HT-29 (cell line): ENCODE results near the gene LIN7A. TPM values are rescaled to one million over a fixed set of nuclear protein-coding genes. Genes with fewer than 3 reads are reported as not detected.

ENCODE experiments used
- DNase-seq: peaks from one replicate; pipeline ENCODE4 v3.0.0-alpha.2; 2015; ENCODE audit warnings: low spot score
- total RNA-seq: library from RNA; depleted of rRNA; stranded (reverse); fragments of >200 nt; shearing (Covaris generic); gene quantifications from 2 replicates; pipeline ENCODE4 v1.2.3, GENCODE V29; 2014

The LIN7A gene
- total RNA-seq, 1 experiment from 2014 or later: not detected

DNA sequence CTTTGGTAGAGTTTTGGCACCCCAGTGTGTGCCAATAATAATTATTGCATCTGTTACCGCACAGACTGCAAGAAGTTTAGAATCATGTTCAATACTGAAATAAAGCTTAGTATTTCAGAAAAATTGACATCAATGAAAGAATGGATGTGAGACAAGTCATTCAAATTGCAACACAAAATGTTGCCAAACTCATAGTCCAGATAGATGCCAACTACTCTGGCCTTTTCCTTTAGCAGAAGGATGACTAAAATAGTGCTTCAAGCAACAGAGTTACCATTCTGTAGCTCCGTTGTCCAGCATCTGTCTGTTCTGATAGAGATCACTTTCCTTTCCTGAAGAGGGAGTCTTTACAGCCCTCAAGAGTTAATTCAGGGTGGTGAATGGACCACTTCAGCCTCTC is 77.5 kb downstream of the LIN7A start:
- no peak for DNase-seq

DNA sequence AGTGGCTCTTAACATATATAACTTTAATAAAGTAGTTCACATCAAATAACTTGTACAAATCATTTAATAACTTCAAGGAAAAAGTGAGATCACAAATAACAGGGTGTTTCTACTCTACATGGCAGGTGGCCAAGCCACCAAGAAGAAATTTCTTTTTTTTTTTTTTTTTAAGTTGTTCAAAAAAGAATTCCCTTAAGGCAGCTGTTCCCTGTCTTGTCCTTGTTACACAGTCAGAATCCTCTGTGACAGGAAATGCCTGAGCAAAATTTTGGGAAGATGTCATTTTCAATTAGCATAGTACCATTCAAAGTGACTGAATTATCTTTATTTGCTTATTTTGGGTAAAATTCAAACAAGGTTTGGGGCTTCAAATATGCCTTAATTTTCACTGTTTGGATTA is 79.4 kb downstream of the LIN7A start:
- no peak for DNase-seq

DNA sequence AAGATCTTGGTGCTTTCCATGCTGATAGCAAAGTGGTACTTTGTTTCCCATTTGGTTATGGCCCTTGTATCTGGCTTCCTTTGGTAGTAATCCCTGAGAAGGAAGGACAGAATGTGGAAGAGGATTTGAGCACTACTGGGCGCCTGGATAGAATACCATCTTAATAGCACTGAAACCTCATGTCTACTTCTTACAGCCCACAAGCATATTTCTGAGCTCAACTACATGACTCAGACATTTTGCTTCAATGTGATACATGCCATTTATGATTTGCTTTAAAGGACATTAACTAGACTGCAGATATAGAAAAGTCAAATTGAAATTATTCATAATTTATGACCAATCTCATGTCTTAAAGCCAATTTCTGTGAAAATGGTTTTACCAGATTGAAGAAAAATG is 80.4 kb downstream of the LIN7A start:
- DNase-seq: no peak

DNA sequence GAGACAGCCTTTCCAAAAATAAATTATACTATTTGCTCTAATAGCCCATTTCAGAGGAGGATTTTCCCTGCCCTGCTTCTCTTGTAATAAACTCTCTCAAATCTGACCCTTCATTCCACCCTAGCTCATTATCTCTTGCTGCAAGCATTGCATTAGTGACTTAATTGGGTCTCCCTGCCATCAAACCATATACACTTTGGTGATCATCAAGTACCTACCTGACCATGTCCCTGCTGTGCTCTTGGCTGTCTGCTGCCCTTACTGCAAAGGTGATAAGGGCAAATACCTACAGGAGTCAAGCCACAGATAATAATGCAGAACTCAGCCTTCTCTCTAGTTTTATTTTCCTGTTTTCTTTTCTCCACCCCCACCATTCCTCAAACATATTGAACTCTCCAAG is 88.4 kb downstream of the LIN7A start:
- no peak for DNase-seq

DNA sequence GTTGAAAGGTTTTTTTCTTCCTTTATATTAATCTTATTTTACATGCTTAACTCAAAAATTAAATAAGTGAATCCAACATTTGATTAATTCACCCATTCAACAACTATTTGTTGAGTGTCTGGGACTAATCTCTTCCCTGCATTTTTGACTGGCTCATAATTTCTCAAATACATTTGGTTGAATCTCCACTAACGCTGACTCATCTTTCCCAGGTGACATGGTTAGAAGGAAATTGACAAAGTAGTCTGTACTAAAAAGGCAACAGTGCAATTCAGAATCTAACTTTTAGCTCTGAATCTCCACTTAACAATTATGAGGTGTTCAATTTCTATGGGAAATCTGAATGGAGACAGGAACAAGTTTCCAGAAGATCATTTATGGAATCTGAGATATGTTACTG is 88.9 kb downstream of the LIN7A start:
- DNase-seq: no peak

DNA sequence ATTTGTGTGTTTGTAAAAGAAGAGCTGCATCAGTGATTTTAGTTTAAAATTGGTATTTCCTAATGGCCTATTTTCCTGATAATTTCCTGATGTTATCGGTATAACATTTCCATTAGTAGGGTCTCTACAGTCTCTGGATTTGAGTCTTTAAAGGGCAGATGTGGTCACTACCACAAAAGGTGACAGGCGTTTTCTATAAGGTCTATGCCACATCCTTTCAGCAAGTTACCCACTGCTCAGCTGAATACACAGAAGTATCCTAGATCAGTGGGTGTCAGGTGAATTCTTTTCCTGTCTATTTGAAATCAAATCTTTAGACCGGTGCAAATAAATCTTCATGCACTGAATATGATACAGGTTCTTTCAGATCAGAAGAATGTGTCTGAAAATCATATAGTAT is 90.2 kb downstream of the LIN7A start:
- DNase-seq: no peak

DNA sequence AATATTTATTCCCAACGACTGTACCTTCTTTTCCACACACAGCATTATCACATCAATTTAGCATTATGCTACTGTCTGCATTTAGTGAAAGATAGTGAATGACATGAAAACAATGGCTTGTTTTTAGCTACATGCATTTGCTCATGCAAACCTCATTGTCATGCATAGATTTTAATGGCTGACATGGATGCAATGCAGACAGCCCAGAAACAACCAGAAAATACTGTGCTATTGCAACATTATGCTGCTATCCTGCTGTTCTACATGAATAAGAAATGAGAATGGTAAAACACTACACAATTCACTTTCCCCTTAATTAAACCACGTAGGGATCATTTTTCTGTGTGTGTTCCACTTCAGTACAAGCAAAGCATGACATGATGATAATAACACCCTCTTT is 90.8 kb downstream of the LIN7A start:
- no peak for DNase-seq

DNA sequence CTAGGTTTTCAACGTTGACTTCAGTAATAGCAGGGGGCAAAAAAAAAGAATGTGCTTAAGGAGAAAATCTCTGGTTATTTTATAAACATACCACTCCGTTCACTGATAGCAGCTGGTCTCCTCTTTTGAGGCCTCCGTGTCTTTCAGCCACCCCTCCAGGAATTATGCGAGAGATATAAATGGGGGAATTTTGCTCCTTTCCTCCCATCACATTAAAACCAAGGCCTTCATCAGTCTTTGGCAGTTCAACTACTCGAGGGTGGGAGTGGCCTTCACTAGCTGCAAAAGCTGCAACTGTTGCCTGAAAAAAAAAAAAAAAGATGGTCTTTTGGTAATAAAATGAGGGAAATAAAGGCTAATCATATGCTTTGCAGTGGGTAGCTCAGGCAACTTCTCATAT is 92.1 kb downstream of the LIN7A start:
- DNase-seq: no peak

DNA sequence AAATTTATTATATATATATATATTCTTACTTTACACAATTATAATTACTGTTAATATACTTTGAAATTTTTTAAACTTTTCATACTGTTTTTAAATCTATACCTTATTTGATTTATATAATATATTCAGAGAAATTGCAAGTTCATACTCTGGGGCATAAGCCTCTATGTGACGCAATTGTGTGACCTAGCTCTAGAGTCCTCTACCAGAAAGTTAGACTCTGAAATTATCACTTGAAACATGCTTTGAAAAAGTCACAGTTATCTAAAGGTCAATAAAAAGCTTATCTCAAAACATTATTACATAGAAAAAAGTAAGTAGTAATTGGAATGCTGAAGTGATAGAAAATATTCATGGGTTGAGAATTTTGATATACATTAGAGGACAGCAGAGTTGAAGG is 93.8 kb downstream of the LIN7A start:
- DNase-seq: no peak

DNA sequence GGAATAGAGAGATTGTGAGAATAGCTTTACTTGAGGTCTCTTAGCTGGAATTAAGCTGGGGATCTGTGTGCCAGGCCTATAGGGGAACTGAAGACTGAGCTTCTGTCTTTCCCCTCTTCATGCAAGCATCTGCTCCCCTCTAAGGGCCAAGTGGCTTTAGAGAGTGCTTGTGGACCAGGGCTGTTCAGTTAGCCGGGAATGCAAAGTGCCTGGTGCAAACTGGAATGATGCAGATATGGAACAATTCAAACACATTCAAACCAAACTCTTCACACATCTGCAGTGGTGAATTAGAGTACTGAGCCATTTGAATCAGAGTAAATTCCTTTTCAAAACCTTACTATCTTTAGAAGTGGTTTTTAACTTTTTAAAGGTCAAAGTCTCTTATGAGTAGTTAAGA is 99.0 kb downstream of the LIN7A start:
- DNase-seq: no peak

DNA sequence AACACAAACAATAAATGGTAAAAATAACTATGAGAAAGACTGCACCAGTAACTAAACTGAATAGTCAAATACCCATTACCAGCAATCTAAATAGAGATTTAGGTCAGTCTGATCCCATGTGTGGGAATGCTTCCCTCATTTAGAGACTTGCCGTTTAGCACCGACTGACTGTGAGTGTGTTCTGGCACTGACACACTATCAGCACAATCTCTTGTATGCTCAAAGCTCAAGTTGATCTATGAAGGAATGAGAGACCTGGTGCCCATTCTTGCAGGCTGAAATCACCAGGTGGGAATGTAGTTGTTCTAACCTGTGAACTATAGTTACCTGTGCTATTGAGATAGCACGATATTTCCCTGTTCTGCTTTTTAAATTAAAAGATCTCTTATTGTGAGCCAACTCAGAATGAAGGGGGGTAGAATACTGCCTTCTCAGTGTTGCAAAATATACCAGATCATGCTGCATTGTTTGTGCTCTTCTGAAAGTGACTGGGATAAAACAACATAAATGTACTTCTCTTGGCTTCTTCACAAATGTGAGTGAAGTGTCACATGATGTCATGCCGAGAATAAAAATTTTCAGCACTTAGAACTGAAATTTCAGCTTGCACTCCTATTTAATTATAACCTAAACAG is 99.6 kb downstream of the LIN7A start:
- no peak for DNase-seq

DNA sequence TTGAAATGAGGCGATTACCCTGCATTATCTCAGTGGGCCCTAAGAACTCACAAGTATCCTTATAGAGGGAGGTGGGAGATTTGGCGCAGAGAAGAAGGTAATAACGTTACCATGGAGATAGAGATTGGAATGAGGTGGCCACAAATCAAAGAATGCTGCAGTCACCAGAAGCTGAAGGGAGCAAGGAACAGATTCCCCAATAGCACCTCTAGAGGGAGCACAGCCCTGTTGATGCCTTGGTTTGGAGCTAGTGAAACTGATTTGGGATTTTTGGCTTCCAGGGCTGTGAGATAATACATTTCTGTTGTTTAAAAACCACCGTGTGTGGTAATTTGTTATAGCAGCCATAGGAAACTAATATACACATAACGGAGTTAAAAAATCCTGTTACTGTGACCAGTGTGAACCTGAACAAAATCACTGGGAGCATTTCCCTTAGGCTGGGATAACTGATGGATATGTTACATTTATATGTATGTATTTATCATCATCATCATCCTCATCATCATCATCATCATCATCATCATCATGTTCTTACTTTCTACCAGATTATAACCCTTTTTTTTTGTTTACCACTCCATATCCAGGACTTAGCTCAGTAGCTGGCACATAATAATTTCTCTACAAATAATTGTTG is 100.3 kb downstream of the LIN7A start:
- DNase-seq: peak; percentile 61

DNA sequence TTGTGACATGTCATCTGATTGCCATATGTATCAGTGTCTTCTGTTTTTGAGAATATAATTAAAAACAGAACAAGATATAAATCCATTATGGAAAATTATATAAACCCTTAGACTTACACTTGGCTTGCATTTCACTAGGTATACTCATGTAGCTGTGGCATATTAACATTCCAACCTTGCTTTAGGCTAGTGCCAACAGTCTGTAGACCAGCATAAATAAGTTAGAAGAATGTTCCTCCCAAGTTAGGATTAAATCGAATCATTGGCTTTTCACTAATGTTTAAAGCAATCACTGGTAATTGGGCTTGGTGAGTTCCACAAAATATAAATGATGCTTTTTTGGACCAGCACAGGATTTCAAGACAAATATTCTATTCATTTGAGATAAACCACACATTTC is 103.0 kb downstream of the LIN7A start:
- no peak for DNase-seq

DNA sequence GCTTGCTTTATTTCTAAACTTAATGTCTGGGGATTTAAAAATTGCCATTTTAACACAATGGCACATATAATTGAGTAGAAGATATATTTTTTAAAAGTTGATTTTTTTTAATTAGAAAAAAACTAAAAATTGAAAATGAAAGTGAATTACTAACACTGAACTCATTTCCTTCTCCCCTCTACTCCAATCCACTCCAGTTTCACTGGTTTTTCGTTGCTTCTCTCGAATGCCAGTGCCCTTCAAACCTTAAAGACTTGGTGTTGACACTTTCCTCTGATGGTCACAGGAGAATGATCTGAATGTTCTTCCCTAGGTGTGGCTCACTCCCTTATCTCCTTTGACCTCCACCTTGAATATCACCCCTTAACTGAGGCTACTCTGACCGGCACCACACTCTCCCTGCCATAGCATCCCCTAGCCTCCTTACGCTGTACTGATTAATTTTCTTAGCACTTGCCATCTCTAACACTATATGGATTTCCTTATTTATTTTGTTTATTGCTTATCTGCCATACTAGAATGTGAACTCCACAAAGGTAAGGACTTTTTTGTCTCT is 107.1 kb downstream of the LIN7A start:
- no peak for DNase-seq

DNA sequence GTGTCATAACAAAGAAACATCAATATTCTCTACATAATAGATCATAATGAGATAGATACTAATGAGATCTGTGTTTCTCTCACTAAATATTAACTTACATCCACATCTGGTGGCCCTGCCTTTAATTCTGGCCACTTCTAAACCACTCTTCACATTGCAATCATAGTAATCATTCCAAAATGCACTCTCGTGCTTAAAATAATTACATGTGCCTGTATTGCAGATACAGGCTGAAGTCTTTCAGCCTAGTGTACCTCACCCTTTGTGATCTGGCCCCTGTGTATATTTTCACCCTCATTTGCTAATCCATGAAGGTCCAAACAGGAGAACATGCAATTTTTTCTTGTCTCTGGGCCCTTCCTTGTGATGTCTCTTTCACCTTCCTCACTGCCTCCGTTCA is 108.0 kb downstream of the LIN7A start:
- no peak for DNase-seq

DNA sequence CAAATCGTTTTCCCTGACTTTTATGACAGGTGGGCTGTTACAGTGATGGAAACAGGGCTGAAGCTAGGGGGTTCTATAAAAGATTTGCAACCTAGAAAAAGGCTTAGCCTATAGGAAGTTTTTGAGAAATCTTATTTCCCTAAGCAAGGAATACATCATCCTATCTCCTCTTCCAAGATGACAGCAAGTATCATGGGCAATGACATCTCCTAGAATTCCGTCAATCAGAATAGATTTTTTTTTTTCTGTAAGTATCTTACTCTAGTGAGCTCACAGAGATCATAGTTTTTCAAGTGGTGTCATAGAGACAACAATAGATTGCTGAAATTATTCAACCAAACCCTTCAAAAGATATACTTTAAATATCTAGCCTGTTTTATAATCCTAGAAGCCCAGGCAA is 112.2 kb downstream of the LIN7A start:
- no peak for DNase-seq

DNA sequence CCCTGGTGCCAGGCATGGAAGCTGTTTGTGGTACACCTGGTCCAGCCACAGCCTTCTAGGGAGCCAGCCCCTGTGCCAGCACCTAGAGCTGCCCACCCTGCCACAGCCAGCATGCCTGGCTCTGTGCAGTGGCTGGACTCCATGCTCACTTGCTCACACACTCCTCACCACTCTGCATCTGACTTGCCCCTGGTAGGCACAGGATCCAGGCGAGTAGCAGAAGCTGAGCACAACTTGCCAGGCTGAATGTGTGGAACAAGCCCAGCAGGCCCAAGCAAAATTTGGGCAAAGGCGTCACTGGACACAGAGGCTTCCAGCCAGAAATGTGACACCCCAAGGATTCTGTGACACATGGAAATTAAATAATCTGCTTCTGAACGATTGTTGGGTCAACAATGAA is 114.3 kb downstream of the LIN7A start:
- DNase-seq: no peak

DNA sequence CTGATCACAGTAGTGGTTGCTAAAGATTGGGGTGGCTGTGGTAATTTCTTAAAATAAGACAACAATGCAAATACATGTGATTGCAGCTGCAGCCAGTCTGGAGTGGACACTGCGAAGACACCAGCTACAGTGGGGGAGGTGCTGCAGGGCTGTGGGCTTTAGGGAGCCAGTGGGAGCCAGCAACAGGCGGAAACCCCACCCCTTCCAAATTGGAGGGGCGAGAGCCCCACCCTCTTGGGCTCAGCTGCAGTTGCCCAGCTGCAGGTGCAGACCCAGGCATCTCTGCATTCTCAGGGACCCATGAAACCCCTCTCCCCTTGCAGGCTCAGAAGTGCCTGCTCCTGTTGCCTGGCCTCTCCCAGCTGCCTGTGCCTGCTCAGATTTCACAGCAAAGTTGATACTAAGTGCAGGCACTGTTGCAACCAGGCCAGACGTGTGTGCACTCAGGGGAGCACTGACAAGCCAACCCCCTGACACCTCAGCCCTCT is 116.2 kb downstream of the LIN7A start:
- DNase-seq: no peak

DNA sequence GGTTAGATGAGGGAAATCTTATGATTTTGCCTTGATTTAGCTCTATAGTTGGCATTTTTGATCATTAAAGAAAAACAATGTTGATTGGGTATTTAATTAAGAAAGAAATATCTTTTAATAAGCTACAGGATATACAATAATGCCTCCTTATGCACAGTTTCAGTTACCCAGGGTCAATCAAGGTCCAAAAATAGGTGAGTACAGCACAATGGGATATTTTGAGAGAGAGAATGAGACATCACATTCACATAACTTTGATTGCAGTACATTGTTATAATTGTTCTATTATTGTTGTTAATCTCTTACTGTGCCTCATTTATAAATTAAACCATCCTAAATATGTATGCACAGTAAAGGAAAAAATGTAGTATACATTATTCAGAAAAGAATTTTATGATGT is 118.9 kb downstream of the LIN7A start:
- no peak for DNase-seq

DNA sequence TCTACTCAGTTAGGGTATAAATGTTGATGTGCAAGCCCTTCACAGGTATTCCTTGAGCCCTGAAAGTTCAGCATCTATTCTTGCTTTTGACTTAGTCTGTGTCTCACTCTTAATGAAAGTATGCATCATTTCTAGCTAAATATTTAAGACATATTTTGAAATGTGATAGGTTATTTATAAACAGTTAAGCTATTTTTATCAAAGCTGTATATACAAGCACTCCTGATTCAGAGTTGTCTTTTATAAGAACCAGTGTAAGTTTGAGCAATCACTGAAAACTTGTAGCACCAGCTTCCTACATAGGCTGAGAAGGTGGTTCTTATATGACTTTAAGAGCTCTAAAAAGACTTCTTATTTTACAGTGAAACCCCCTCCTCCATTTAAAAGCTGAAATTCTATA is 122.4 kb downstream of the LIN7A start:
- DNase-seq: no peak

DNA sequence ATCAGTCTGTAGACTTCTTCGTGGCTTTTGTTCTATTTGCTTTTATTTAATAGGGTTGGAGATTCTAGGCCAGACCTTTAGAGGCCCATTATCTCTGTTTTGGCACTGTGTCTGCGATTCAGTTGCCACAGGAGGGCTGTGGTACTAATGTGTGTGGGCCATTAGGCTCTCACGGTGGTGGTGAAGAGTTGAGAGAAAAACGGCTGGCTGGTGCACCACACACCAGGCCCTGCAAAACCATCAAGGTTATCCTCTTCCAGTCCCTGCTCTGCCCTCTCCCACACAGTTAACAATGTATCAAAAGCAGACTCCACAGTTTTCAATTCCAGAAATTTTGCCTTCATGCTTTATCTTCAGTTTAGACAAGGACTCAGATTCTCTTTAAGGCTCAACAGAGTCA is 123.3 kb downstream of the LIN7A start:
- no peak for DNase-seq

DNA sequence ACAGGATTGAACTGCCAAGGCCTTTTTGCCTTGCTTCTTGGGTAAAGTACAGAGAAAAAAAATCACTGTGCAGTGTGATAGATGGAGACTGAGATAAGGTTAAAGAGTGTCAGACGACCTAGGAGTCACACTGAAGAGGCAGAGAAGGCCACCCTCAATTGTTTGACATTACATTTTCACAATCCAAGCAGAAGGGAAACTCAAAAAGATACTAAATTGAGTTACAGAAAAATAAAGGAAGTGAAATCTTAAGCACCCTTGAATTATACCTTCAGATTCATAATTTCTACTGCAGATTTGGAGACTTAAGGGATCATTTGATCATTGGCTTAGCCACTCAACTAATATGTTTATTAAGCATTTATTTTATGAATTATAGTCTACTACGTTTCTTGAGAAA is 123.9 kb downstream of the LIN7A start:
- DNase-seq: no peak

DNA sequence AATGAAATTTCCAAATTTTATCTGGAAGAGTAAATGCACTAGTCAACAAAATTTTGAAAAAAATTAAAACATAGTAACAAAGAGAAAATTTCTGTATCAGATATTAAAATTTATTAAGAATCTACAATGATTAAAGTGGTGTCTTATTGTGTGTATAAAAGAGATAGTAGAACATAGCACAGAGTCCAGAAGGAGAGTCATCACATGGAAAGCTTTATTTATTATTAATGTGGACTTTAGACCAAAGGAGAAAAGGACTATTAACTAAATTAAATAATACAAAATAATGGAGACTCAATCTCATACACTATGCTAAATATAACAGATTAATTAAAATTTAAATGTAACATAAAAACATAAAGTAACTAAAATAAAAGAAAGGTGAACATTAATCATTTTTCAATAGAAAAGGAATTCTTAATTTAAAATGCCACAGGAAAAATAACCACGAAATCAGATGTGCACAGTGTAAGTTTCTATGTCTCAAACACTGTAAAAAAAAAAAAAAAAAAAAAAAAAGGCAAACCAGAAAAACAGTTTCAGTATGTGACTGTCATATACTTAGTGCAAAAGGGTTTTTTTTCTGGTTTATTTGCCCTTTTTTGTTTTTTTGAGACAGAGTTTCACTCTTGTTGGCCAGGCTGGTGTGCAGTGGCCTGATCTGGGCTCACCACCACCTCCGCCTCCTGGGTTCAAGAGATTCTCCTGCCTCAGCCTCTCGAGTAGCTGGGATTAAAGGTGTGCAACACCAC is 125.6 kb downstream of the LIN7A start:
- DNase-seq: no peak
